MCF 10A (cell line): ENCODE results near the gene PRKG1. TPM values are rescaled to one million over a fixed set of nuclear protein-coding genes. Genes with fewer than 3 reads are reported as not detected.

Experiments used
- BruUV-seq: library from RNA; stranded (reverse); fragments of 400-500 nt; replicated peaks from 2 replicates; lab custom pipeline; 2021; lab: Mats Ljungman, UMichigan
- CTCF ChIA-PET: fragments of 300-600 bp; sonication (Branson Sonifier 250); formaldehyde crosslinking; extraction: SDS; loops from one replicate; lab custom pipeline; 2021; ENCODE audit warnings: antibody characterized with exemption, inconsistent platforms; lab: Yijun Ruan, JAX
- POLR2A ChIA-PET: fragments of 300-600, 350-650 bp; sonication (Branson Sonifier 250); formaldehyde crosslinking; extraction: SDS; loops from one replicate; lab custom pipeline; 2020; ENCODE audit warnings: antibody characterized with exemption, inconsistent platforms; lab: Yijun Ruan, JAX
- DNase-seq: peaks from one replicate; pipeline ENCODE4 v3.0.0-alpha.2; 2018; ENCODE audit not compliant: unreplicated experiment
- H3K27ac Mint-ChIP-seq: one replicate; pipeline ENCODE4 v1.8.0; 2022; ENCODE audit warnings: mild to moderate bottlenecking, low read depth, mixed read lengths; ENCODE audit not compliant: unreplicated experiment
- H3K27me3 Mint-ChIP-seq: one replicate; pipeline ENCODE4 v1.8.0; 2022; ENCODE audit warnings: mixed read lengths; ENCODE audit not compliant: insufficient read depth, unreplicated experiment
- H3K36me3 Mint-ChIP-seq: one replicate; pipeline ENCODE4 v1.8.0; 2022; ENCODE audit warnings: mild to moderate bottlenecking, moderate library complexity, mixed read lengths; ENCODE audit not compliant: insufficient read depth, unreplicated experiment
- H3K4me1 Mint-ChIP-seq: one replicate; pipeline ENCODE4 v1.8.0; 2022; ENCODE audit warnings: mixed read lengths; ENCODE audit not compliant: insufficient read depth, unreplicated experiment
- H3K4me3 Mint-ChIP-seq: one replicate; pipeline ENCODE4 v1.8.0; 2022; ENCODE audit warnings: mild to moderate bottlenecking, moderate library complexity, mixed read lengths; ENCODE audit not compliant: unreplicated experiment
- H3K9me3 Mint-ChIP-seq: one replicate; pipeline ENCODE4 v1.8.0; 2022; ENCODE audit warnings: mixed read lengths; ENCODE audit not compliant: unreplicated experiment
- CTCF ChIP-seq: fragments of 200-600 bp; IDR thresholded peaks from one replicate; pipeline ENCODE4 v1.8.0; 2022; ENCODE audit warnings: antibody characterized with exemption, mild to moderate bottlenecking; ENCODE audit not compliant: unreplicated experiment
- intact Hi-C: fragments of 100-400 bp; cut with micrococcal nuclease; formaldehyde crosslinking; loops from 2 replicates; pipeline ENCODE4 v1.14.1; 2022
- total RNA-seq: library from RNA; stranded (reverse); gene quantifications from 2 replicates; pipeline ENCODE4 v1.2.3, GENCODE V29; 2022

The PRKG1 gene
- total RNA-seq, 1 experiment from 2014 or later: 0.09 TPM

- peaks cover 4% of the 10 kb centered on the region for H3K36me3 Mint-ChIP-seq
- CTCF ChIA-PET: no interaction called here
Measured at GRCh38 chr10:52074505-52075026, 1000.3 kb downstream of the PRKG1 start.

GRCh38 chr10:52077814-52078213 is 1003.5 kb downstream of the PRKG1 start:
- Mint-ChIP-seq H3K4me3 (no peak overlapping the region), H3K4me1 (no peaks in the 10 kb centered on the region), H3K9me3 (no peaks in the 10 kb centered on the region), H3K27ac (no peak overlapping the region), H3K27me3 (peaks cover 67% of the 10 kb centered on the region), H3K36me3 (no peaks in the 10 kb centered on the region)
- DNase-seq: no peak
- intact Hi-C loops: no loop called here
- no peak for TF ChIP-seq CTCF
- POLR2A ChIA-PET: no interaction called here
- CTCF ChIA-PET: no interaction called here
- BruUV-seq: no TSS peak

More at GRCh38 chr10:52074505-52075026, 1000.3 kb downstream of the PRKG1 start:
- BruUV-seq: no TSS peak
- Mint-ChIP-seq H3K27me3 (peaks cover 62% of the 10 kb centered on the region), H3K4me1 (no peaks in the 10 kb centered on the region), H3K9me3 (no peaks in the 10 kb centered on the region), H3K27ac (no peak overlapping the region), H3K4me3 (no peak overlapping the region)
- no peak for TF ChIP-seq CTCF
- intact Hi-C loops: no loop called here
- POLR2A ChIA-PET: no interaction called here
- DNase-seq: no peak

GRCh38 chr10:52078397-52078937 is 1004.2 kb downstream of the PRKG1 start:
- Mint-ChIP-seq H3K4me3 (no peak overlapping the region), H3K27me3 (peaks cover 67% of the 10 kb centered on the region), H3K4me1 (no peaks in the 10 kb centered on the region), H3K27ac (no peak overlapping the region), H3K36me3 (no peaks in the 10 kb centered on the region), H3K9me3 (no peaks in the 10 kb centered on the region)
- no peak for TF ChIP-seq CTCF
- intact Hi-C loops: no loop called here
- no TSS peak for BruUV-seq
- ChIA-PET POLR2A (no interaction called here), CTCF (no interaction called here)
- no peak for DNase-seq

- no peak for TF ChIP-seq CTCF
- Mint-ChIP-seq H3K27ac (no peak overlapping the region), H3K4me1 (no peaks in the 10 kb centered on the region), H3K4me3 (no peak overlapping the region), H3K27me3 (peaks cover 75% of the 10 kb centered on the region), H3K9me3 (no peaks in the 10 kb centered on the region), H3K36me3 (peaks cover 6% of the 10 kb centered on the region)
- BruUV-seq: no TSS peak
- intact Hi-C loops: no loop called here
- CTCF ChIA-PET: interaction anchor here (0.9 kb wide), 1 partner anchor 14 kb away, joined by 5 read pairs; no protein-coding TSS in a partner anchor
- DNase-seq: no peak
- POLR2A ChIA-PET: no interaction called here
Measured at GRCh38 chr10:52082307-52082706, 1008.0 kb downstream of the PRKG1 start.
